Mesothelial cell of epicardium (in vitro differentiated cells): Measurements from ENCODE around the gene PKIB. TPM values are rescaled to one million over a fixed set of nuclear protein-coding genes. Genes with fewer than 3 reads are reported as not detected.

Experiments used
- DNase-seq, 2 experiments: peaks; one replicate each; pipeline ENCODE4 v3.0.0; 2021; ENCODE audit warnings: low spot score in 2 of 2; ENCODE audit not compliant: unreplicated experiment in 2 of 2
- H3K27ac Mint-ChIP-seq: 2 replicates; pipeline ENCODE4 v1.8.0; 2021; ENCODE audit warnings: mixed read lengths
- H3K27me3 Mint-ChIP-seq: 2 replicates; pipeline ENCODE4 v1.8.0; 2021; ENCODE audit warnings: low read depth, mixed read lengths
- H3K36me3 Mint-ChIP-seq: 2 replicates; pipeline ENCODE4 v1.8.0; 2021; ENCODE audit warnings: mixed read lengths
- H3K4me1 Mint-ChIP-seq: 2 replicates; pipeline ENCODE4 v1.8.0; 2021; ENCODE audit warnings: mixed read lengths
- H3K4me3 Mint-ChIP-seq: 2 replicates; pipeline ENCODE4 v1.8.0; 2021; ENCODE audit warnings: mild to moderate bottlenecking, moderate library complexity, mixed read lengths
- H3K9me3 Mint-ChIP-seq: 2 replicates; pipeline ENCODE4 v1.8.0; 2021; ENCODE audit warnings: mixed read lengths
- total RNA-seq: library from RNA; stranded (reverse); gene quantifications from 3 replicates; pipeline ENCODE4 v1.2.1, GENCODE V29; 2021
- TF ChIP-seq, protein P1 (sequence below): fragments of 200-600 bp; sonication (generic); IDR thresholded peaks from one replicate; pipeline ENCODE4 v1.5.0; 2021; ENCODE audit warnings: antibody characterized with exemption; ENCODE audit not compliant: unreplicated experiment

The PKIB gene
- total RNA-seq, 1 donor from 2014 or later: 48.9 TPM

DNA sequence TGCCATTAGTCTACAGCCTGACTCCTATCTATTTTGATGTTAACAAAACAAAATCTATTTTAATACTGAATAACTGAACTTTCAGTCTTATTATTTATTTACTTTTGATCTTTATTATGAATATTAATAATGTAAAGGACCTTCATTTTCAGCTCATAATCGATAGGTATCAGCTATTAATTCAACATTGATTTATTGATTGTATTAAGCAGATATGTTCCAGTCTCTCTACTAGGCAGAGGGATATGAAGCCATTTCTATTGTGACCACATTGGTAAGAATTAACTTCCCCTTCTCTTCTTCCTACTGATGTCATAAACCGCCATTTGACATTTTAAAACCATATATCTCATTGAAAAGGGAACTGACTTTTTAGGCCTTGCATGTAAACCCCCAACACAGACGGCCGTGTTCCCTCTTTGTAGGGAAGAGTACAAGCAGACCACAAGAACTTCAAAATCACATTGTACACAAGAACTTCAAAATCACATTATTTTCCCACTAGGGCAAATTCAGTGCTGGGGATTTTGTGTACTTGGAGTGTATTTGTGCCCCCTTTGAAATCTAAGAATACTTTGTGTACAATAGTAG lies 99.8 kb downstream of the PKIB start:
- no peak overlapping the region for H3K4me3 Mint-ChIP-seq
- H3K9me3 Mint-ChIP-seq: no peaks in the 10 kb centered on the region
- TF ChIP-seq, protein P1, sequence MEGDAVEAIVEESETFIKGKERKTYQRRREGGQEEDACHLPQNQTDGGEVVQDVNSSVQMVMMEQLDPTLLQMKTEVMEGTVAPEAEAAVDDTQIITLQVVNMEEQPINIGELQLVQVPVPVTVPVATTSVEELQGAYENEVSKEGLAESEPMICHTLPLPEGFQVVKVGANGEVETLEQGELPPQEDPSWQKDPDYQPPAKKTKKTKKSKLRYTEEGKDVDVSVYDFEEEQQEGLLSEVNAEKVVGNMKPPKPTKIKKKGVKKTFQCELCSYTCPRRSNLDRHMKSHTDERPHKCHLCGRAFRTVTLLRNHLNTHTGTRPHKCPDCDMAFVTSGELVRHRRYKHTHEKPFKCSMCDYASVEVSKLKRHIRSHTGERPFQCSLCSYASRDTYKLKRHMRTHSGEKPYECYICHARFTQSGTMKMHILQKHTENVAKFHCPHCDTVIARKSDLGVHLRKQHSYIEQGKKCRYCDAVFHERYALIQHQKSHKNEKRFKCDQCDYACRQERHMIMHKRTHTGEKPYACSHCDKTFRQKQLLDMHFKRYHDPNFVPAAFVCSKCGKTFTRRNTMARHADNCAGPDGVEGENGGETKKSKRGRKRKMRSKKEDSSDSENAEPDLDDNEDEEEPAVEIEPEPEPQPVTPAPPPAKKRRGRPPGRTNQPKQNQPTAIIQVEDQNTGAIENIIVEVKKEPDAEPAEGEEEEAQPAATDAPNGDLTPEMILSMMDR: no peak
- no peaks in the 10 kb centered on the region for H3K27me3 Mint-ChIP-seq
- H3K36me3 Mint-ChIP-seq: no peaks in the 10 kb centered on the region
- peaks cover 44% of the 10 kb centered on the region for H3K4me1 Mint-ChIP-seq
- H3K27ac Mint-ChIP-seq: no peak overlapping the region
- no peak for DNase-seq

DNA sequence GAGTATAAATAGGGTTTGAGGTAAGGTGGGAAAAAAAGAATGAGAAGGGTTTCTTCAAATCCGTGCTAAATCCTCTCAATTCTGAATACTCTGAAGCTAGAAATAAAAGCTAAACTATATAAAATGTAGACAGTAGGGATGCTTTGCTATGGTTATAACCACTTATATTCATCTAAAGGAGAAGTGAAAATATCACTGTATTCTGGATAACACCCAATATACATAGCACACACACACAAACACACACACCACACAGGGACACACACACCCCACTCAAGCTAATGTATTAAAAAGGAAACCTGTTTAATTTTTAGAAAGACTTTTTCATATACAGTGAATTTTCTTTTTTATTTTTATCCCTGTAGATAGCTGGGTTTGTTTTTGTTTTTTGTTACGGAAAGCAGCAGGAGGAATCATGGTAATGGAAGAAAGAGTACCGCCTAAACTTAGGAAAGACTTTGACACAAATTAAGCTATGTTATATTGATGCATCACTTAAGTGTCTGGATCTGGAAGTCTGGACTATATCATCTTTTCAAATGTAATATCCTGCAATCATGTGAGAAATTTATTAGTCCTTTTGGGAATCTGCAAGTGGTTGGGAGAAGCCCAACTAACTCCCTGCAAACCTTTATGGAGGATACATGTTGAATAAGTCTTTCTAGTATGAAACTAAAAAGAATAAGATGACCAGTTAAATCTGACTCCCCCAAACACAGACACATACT lies 100.9 kb downstream of the PKIB start:
- H3K9me3 Mint-ChIP-seq: no peaks in the 10 kb centered on the region
- H3K36me3 Mint-ChIP-seq: no peaks in the 10 kb centered on the region
- peaks cover 44% of the 10 kb centered on the region for H3K4me1 Mint-ChIP-seq
- no peaks in the 10 kb centered on the region for H3K27me3 Mint-ChIP-seq
- TF ChIP-seq, protein P1: no peak
- no peak overlapping the region for H3K4me3 Mint-ChIP-seq
- H3K27ac Mint-ChIP-seq: peak overlapping the region; percentile 68
- DNase-seq: no peak

DNA sequence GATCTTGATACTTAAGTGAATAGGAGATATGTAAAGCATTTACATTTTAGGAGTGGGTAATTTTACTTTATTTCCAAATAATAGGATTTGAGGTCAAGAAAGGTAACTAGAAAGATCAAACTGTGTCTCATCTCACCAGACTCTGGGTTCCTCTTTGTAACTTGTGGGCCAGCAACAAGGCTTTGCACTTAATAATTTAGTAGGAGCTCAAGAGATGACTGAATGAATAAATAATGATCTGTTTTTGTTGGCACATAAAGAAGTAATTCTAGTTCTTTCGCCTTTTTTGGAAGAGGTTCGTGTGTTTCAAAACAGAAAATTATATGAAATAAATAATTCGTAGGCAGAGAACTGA lies 101.9 kb downstream of the PKIB start:
- no peaks in the 10 kb centered on the region for H3K9me3 Mint-ChIP-seq
- TF ChIP-seq, protein P1: no peak
- H3K27me3 Mint-ChIP-seq: no peaks in the 10 kb centered on the region
- no peak overlapping the region for H3K4me3 Mint-ChIP-seq
- H3K27ac Mint-ChIP-seq: peak overlapping the region; percentile 77
- DNase-seq: no peak
- H3K4me1 Mint-ChIP-seq: peaks cover 44% of the 10 kb centered on the region
- H3K36me3 Mint-ChIP-seq: no peaks in the 10 kb centered on the region

DNA sequence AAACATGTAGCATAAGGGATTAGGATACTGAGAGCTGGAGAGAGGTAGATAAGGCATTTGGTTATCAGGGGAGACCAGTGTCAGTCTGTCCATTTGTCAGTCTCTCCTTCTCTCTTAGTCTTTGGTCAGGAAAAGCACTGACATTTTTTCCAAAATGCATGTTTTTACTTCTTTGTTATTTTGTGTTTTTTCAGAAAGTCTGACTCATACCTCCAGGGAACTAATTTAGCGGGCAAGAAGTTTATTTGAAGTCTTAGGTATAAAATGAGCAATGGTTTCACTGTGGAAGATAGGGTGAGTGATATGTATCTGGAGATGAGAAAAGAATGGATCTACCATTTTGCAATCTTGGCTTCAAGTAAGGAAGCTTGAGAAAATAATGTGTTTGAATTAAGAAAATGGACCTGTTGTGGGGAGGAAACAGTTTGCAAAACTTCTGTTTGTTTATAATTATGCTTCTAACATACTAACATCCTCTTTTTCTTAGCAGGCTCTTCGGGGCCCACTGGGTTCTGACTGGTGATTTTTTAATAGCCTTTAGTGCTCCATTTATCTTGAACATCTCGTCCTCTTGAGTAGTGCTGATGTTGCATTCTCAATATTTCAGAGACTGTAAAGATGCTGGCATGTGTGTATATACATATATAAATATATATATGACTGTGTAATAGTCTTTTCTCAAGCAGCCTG lies 102.4 kb downstream of the PKIB start:
- Mint-ChIP-seq H3K9me3 (no peaks in the 10 kb centered on the region), H3K27ac (peak overlapping the region; percentile 77), H3K4me1 (peaks cover 44% of the 10 kb centered on the region), H3K4me3 (no peak overlapping the region), H3K27me3 (no peaks in the 10 kb centered on the region), H3K36me3 (no peaks in the 10 kb centered on the region)
- TF ChIP-seq, protein P1: no peak
- DNase-seq: no peak

DNA sequence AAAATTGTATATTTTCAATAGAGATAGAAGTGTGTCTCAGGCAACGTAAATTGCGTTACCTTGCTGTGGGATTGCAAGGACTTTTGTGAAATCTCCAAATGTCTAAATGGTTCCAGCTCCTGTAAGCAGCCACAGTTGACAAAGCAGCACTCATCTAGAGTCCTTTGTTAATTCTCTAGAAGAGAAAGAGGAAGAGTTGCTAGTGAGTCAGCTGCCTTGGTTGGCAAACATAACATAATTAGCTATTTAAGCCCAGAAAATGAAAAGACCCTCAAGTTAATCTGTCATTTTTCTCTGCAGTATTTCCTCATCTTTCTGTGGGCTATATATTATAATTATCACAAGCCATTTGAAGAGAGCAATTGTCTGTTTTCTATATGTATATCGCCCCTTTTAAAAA lies 102.9 kb downstream of the PKIB start:
- DNase-seq: no peak
- no peaks in the 10 kb centered on the region for H3K36me3 Mint-ChIP-seq
- no peaks in the 10 kb centered on the region for H3K9me3 Mint-ChIP-seq
- peak overlapping the region; percentile 47 for H3K27ac Mint-ChIP-seq
- TF ChIP-seq, protein P1: no peak
- no peak overlapping the region for H3K4me3 Mint-ChIP-seq
- peaks cover 44% of the 10 kb centered on the region for H3K4me1 Mint-ChIP-seq
- no peaks in the 10 kb centered on the region for H3K27me3 Mint-ChIP-seq
